Erythroblast (primary cell): ENCODE data around the gene PDF.

Experiments used
- GATA1 ChIP-seq: IDR thresholded peaks from 2 replicates; pipeline ENCODE4 v1.6.1; 2011; ENCODE audit warnings: low read depth, mild to moderate bottlenecking, control low read depth, low read length, moderate library complexity
- POLR2A ChIP-seq: IDR thresholded peaks from 2 replicates; pipeline ENCODE4 v1.6.1; 2011; ENCODE audit warnings: mild to moderate bottlenecking, low read length

GRCh38 chr16:69307091-69307490, 23.3 kb downstream of the PDF start:
- no peak for TF ChIP-seq POLR2A
- TF ChIP-seq GATA1: no peak
